Progenitor cell of endocrine pancreas (in vitro differentiated cells): ENCODE data around the gene KANK3. TPM values are rescaled to one million over a fixed set of nuclear protein-coding genes. Genes with fewer than 3 reads are reported as not detected.

Source experiments
- DNase-seq: peaks from one replicate; pipeline ENCODE4 v3.0.0; 2021; ENCODE audit warnings: low spot score; ENCODE audit not compliant: unreplicated experiment
- H3K27ac Mint-ChIP-seq: 2 replicates; pipeline ENCODE4 v1.8.0; 2021; ENCODE audit warnings: mild to moderate bottlenecking, moderate library complexity, mixed read lengths
- H3K27me3 Mint-ChIP-seq: 2 replicates; pipeline ENCODE4 v1.8.0; 2021; ENCODE audit warnings: mixed read lengths
- H3K36me3 Mint-ChIP-seq: 2 replicates; pipeline ENCODE4 v1.8.0; 2022; ENCODE audit warnings: mixed read lengths; ENCODE audit not compliant: insufficient read depth
- H3K4me1 Mint-ChIP-seq: 2 replicates; pipeline ENCODE4 v1.8.0; 2021; ENCODE audit warnings: low read depth, mixed read lengths
- H3K4me3 Mint-ChIP-seq: 2 replicates; pipeline ENCODE4 v1.8.0; 2021; ENCODE audit warnings: low read depth, mild to moderate bottlenecking, moderate library complexity, mixed read lengths
- H3K9me3 Mint-ChIP-seq: 2 replicates; pipeline ENCODE4 v1.8.0; 2021; ENCODE audit warnings: low read depth, mixed read lengths
- total RNA-seq: library from RNA; stranded (reverse); gene quantifications from 2 replicates; pipeline ENCODE4 v1.2.1, GENCODE V29; 2021
- TF ChIP-seq, protein P1 (sequence below): fragments of 200-600 bp; sonication (generic); IDR thresholded peaks from one replicate; pipeline ENCODE4 v1.5.0; 2021; ENCODE audit warnings: antibody characterized with exemption, mild to moderate bottlenecking; ENCODE audit not compliant: unreplicated experiment

Gene KANK3
- total RNA-seq, 1 donor from 2014 or later: 0.36 TPM

DNA sequence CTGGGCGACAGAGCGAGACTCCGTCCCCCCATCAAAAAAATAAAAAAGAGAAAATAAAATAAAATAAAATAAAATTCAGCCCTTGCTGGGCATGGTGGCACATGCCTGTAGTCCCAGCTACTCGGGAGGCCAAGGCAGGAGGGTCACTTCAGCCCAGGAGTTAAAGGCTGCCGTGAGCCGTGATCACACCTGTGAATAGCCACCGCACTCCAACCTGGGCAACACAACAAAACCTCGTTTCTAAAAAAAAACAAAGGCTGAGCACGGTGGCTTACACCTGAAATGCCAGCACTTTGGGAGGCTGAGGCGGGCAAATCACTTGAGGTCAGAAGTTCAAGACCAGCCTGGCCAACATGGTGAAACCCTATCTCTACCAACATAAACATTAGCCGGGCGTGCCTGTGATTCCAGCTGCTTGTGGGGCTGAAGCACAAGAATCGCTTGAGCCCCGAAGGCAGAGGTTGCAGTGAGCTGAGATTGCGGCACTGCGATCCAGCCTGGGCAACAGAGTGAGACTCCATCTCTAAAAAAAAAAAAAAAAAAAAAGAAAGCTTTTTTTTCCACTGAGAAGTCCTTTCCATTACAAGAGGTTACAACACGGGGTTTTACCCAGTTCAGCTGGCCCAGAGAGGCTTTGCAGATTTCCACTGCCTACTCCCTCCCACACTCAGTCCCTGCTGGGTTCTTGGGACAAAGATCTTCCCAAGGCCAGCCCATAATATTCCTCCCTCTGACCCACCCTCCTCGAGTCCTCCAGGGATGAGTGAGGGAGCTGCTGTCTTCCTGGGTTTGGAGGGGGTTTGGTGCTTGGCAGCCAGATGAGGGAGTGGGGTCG, 27.3 kb upstream of the KANK3 start:
- peaks cover 8% of the 10 kb centered on the region for H3K4me1 Mint-ChIP-seq
- TF ChIP-seq, protein P1, sequence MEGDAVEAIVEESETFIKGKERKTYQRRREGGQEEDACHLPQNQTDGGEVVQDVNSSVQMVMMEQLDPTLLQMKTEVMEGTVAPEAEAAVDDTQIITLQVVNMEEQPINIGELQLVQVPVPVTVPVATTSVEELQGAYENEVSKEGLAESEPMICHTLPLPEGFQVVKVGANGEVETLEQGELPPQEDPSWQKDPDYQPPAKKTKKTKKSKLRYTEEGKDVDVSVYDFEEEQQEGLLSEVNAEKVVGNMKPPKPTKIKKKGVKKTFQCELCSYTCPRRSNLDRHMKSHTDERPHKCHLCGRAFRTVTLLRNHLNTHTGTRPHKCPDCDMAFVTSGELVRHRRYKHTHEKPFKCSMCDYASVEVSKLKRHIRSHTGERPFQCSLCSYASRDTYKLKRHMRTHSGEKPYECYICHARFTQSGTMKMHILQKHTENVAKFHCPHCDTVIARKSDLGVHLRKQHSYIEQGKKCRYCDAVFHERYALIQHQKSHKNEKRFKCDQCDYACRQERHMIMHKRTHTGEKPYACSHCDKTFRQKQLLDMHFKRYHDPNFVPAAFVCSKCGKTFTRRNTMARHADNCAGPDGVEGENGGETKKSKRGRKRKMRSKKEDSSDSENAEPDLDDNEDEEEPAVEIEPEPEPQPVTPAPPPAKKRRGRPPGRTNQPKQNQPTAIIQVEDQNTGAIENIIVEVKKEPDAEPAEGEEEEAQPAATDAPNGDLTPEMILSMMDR: no peak
- DNase-seq: no peak
- no peak overlapping the region for H3K4me3 Mint-ChIP-seq
- peaks cover 6% of the 10 kb centered on the region for H3K36me3 Mint-ChIP-seq
- peaks cover 18% of the 10 kb centered on the region for H3K27me3 Mint-ChIP-seq
- H3K27ac Mint-ChIP-seq: no peak overlapping the region
- H3K9me3 Mint-ChIP-seq: no peaks in the 10 kb centered on the region

DNA sequence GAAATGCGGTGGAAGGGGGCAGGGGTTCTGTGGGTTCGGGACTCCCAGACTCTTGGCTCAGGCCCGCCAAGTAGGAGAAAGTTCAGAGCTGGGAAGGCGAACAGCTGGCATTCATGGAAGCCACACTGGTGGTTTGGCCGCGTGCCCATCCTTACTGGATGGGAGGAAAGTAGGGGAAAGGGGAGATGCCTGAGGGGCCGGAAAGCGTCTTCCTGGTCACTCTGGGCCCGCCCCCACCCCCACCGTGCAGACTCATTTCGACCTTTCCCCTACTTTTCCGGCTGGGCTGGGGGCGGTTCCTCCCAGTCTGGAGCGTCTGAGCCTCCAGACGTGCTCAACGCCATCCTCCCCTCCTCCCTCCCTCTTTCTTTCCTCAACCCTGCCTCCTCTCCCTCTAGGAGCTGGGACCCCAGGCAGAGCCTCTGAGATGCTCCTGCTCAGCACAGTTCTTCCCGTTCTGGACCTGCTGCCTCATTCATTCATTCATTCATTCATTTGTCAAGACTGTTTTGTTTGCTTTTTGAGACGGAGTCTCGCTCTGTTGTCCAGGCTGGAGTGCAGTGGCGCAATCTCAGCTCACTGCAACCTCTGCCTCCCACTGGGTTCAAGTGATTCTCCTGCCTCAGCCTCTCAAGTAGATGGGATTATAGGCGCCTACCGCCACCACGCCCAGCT, 24.4 kb upstream of the KANK3 start:
- Mint-ChIP-seq H3K9me3 (no peaks in the 10 kb centered on the region), H3K4me3 (no peak overlapping the region), H3K36me3 (peaks cover 2% of the 10 kb centered on the region), H3K27ac (no peak overlapping the region), H3K4me1 (peaks cover 12% of the 10 kb centered on the region), H3K27me3 (peaks cover 34% of the 10 kb centered on the region)
- TF ChIP-seq, protein P1: no peak
- DNase-seq: no peak

DNA sequence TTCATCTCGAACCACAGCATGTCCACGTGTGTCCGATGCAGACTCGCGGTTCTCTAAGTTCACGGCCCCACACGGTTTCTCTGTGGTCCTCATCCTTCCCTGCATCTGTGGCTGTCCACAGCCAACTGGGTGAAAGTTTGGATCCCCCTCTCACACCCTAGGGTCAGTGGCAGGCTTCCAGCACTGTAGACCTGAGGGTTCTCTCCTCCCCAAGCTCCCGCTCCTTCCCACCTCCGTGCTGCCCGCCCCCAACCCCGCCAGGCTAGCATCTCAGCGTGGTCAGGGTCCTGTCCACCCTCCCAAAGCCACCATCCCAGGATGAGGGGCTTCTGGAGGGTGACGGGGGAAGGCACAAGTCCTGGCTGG, 23.9 kb upstream of the KANK3 start:
- TF ChIP-seq, protein P1: no peak
- Mint-ChIP-seq H3K27ac (no peak overlapping the region), H3K4me3 (no peak overlapping the region), H3K27me3 (peaks cover 39% of the 10 kb centered on the region), H3K9me3 (no peaks in the 10 kb centered on the region), H3K36me3 (peaks cover 2% of the 10 kb centered on the region), H3K4me1 (peaks cover 12% of the 10 kb centered on the region)
- DNase-seq: no peak

DNA sequence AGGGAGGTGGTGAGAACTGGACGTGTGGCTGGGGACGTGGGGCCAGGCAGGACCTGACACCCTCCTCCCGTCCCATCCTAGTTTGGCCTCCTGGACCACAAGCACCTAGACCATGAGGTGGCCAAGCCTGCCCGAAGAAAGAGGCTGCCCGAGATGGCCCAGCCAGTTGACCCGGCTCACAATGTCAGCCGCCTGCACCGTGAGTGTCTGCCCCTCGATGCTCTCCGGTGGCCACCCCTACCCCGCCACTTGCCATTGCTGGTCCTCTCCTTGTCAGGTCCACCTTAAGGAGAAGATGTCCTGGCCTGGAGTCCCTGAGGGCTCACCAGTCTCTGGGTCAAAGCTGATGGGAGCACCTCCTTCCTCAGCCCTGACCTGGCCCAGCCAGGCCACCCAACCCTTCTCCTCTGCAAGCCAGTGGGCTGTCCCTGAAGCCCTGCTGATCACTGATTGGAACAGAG, 23.1 kb upstream of the KANK3 start:
- H3K36me3 Mint-ChIP-seq: peaks cover 2% of the 10 kb centered on the region
- H3K4me1 Mint-ChIP-seq: peaks cover 12% of the 10 kb centered on the region
- no peak for DNase-seq
- H3K27ac Mint-ChIP-seq: no peak overlapping the region
- TF ChIP-seq, protein P1: no peak
- no peaks in the 10 kb centered on the region for H3K9me3 Mint-ChIP-seq
- no peak overlapping the region for H3K4me3 Mint-ChIP-seq
- peaks cover 43% of the 10 kb centered on the region for H3K27me3 Mint-ChIP-seq
